ENCODE results near the gene WT1. TPM values are rescaled to one million over a fixed set of nuclear protein-coding genes. Genes with fewer than 3 reads are reported as not detected.

The WT1 gene
- total and polyA plus RNA-seq, 10 of the 15 experiments (the other 5 are each of a cell fraction or from before 2014, with no cell fraction given) = 0.07 to 0.37 (median 0.08) TPM; not detected in 7

DNA sequence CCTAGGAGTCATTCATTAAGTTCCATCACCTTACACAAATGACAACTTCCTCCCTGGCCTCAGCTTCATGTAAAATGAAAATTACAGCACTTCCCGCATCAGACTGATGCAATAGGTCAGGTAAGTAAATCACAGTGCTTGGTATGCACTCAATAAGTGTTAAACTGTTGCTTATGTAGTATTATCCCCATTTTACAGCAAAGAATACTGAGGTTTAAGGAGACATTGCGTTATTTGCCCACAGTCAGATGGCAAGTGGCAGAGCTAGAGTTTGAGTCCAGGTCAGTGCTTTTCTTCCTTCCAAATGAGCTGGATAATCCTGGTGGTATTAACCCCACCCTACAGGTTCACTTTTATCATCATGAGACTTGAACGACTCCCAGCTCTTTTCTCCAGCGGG is 29.7 kb downstream of the WT1 start (continued):
- TF ChIP-seq, protein P1, sequence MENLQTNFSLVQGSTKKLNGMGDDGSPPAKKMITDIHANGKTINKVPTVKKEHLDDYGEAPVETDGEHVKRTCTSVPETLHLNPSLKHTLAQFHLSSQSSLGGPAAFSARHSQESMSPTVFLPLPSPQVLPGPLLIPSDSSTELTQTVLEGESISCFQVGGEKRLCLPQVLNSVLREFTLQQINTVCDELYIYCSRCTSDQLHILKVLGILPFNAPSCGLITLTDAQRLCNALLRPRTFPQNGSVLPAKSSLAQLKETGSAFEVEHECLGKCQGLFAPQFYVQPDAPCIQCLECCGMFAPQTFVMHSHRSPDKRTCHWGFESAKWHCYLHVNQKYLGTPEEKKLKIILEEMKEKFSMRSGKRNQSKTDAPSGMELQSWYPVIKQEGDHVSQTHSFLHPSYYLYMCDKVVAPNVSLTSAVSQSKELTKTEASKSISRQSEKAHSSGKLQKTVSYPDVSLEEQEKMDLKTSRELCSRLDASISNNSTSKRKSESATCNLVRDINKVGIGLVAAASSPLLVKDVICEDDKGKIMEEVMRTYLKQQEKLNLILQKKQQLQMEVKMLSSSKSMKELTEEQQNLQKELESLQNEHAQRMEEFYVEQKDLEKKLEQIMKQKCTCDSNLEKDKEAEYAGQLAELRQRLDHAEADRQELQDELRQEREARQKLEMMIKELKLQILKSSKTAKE (IDR thresholded peaks at IDR 0.05; ENCODE audit: low read depth, poor library complexity, severe bottlenecking) = no peak
- TF ChIP-seq ZNF217 (IDR thresholded peaks at IDR 0.05) (no peak), SMAD1 (IDR thresholded peaks at IDR 0.05; ENCODE audit: low read depth, partially characterized antibody) (no peak), GATAD2B (conservative IDR thresholded peaks at IDR 0.05; ENCODE audit: low read depth) (no peak), HDAC2 (IDR thresholded peaks at IDR 0.05) (no peak), KDM1A (IDR thresholded peaks at IDR 0.05; ENCODE audit: borderline replicate concordance) (no peak), NFIC (IDR thresholded peaks at IDR 0.05; ENCODE audit: low read depth, low read length) (no peak)

DNA sequence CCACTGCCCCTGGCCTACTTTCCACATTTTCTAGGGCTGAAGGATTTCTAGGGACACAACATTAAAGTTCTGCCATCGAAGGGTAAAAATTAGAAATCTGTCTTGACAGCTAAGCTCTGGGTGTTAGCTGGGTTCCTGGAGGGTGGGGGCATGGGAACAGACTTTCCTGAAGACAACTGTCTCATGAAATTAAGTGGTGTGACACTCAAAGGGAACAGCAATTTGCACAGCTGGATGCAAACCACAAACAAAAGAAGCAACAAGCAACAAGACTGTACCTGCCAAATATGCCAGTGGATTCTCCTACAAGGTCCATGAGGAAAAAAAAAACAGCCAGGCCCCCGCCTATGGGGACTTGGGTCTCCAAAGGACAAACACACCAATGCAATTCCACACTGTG is 32.5 kb downstream of the WT1 start:
- CTCF ChIA-PET = interaction anchor here (0.6 kb wide), 1 partner anchor 155 kb away, joined by 3 read pairs; no protein-coding TSS in a partner anchor
- no peaks in the 10 kb centered on the region for H3K36me3 ChIP-seq (ENCODE audit: control insufficient read depth in 2 of 2, insufficient read depth in 2 of 2, low read length in 1 of 2)
- H3K27me3 ChIP-seq (replicated peaks in 1 of 2; ENCODE audit: control insufficient read depth in 2 of 2, insufficient read depth in 2 of 2, low read length in 1 of 2) = no peaks in the 10 kb centered on the region; a peak in 1 of 4 replicates
- no peak overlapping the region for H3K4me2 ChIP-seq (ENCODE audit: control insufficient read depth, insufficient read depth)
- no peak for FAIRE-seq
- no peak overlapping the region for H3K9ac ChIP-seq (ENCODE audit: control insufficient read depth, insufficient read depth, low read length)
- DNase-seq (ENCODE audit: low read depth, low spot score) = no peak
- RAD21 ChIA-PET (ENCODE audit: unreplicated experiment) = interaction anchor here (0.7 kb wide), 1 partner anchor 804 kb away, joined by 3 read pairs; no protein-coding TSS in a partner anchor
- no peaks in the 10 kb centered on the region for H3K79me2 ChIP-seq (ENCODE audit: control insufficient read depth, insufficient read depth, low read length)
- H3K4me1 ChIP-seq (ENCODE audit: control insufficient read depth, insufficient read depth, low read length) = no peaks in the 10 kb centered on the region
- no peak for ATAC-seq
- no peak overlapping the region for H3K27ac ChIP-seq (ENCODE audit: control insufficient read depth, insufficient read depth)
- H3K4me3 ChIP-seq = no peak overlapping the region
- POLR2A ChIA-PET = interaction anchor here (0.6 kb wide), 1 partner anchor 315 kb away, joined by 3 read pairs; no protein-coding TSS in a partner anchor
- in situ Hi-C loops (cut with MboI) (no loop called here), intact Hi-C loops (cut with micrococcal nuclease; ENCODE audit: unreplicated experiment) (no loop called here)
- WGBS (ENCODE audit: insufficient coverage, insufficient replicate concordance, low lambda C conversion rate, missing lambda C conversion rate) = 0% methylated on average over 2 of the region's 2 CpGs
- no TSS peak for BruUV-seq (replicated peaks)
- H4K20me1 ChIP-seq (ENCODE audit: control insufficient read depth, insufficient read depth) = no peaks in the 10 kb centered on the region
- H3K9me3 ChIP-seq (replicated peaks; ENCODE audit: control insufficient read depth, insufficient read depth, low read length) = no peaks in the 10 kb centered on the region
- TF ChIP-seq SUPT20H (IDR thresholded peaks at IDR 0.05; ENCODE audit: borderline replicate concordance, control insufficient read depth, low read depth, low read length) (no peak), WRNIP1 (IDR thresholded peaks at IDR 0.05; ENCODE audit: borderline replicate concordance, low read depth, low read length) (no peak), GATAD2B (conservative IDR thresholded peaks at IDR 0.05; ENCODE audit: low read depth) (no peak), CREB1 (IDR thresholded peaks at IDR 0.05; ENCODE audit: low read depth) (no peak), BHLHE40 (IDR thresholded peaks at IDR 0.05; ENCODE audit: borderline replicate concordance in 1 of 2, low read depth in 2 of 2, low read length in 1 of 2) (no peak)
- TF ChIP-seq, protein P2, sequence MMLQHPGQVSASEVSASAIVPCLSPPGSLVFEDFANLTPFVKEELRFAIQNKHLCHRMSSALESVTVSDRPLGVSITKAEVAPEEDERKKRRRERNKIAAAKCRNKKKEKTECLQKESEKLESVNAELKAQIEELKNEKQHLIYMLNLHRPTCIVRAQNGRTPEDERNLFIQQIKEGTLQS (IDR thresholded peaks at IDR 0.05; ENCODE audit: borderline replicate concordance, extremely low read depth, low read depth, low read length) = no peak
- SMC1A ChIA-PET (ENCODE audit: uncharacterized antibody, unreplicated experiment) = no interaction called here
- no peak overlapping the region for H2AFZ ChIP-seq (ENCODE audit: control insufficient read depth, low read depth, low read length)

Data from GM12878 (cell line).